DND-41 (cell line): ENCODE results near the gene XPO6.
"Not testable (repeated sequence)": the region's sequence is repeated elsewhere in the genome, so short reads cannot be mapped to it uniquely, and the experiment has no call there.

Experiments
- EZH2 ChIP-seq: IDR thresholded peaks from 3 replicates; pipeline ENCODE4 v1.6.1; 2012; ENCODE audit warnings: borderline replicate concordance, low read depth, mild to moderate bottlenecking, moderate library complexity, low read length, inconsistent platforms; ENCODE audit not compliant: severe bottlenecking
- TF ChIP-seq, protein P1 (sequence below): IDR thresholded peaks from 2 replicates; pipeline ENCODE4 v1.5.1; 2012; ENCODE audit warnings: borderline replicate concordance, low read length, moderate library complexity, mild to moderate bottlenecking; ENCODE audit not compliant: poor library complexity, severe bottlenecking; ENCODE audit errors: extremely low read depth

DNA sequence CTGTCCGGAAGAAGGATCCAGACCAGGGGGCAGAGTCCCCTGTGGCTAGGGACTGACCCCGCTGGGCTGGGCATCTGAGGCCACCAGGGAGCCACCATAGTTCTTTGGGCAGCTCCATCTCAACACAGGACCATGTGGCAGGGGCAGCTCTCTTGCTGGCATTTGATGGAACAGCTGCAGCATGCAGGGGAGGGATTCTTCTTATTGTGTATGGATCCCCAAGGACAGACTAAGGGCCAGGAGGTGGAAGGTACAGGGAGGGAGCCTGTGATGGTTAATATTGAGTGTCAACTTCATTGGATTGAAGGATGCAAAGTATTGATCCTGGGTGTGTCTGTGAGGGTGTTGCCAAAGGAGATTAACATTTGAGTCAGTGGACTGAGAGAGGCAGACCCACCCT lies 37.7 kb upstream of the XPO6 start:
- TF ChIP-seq EZH2 = not testable (repeated sequence)
- TF ChIP-seq, protein P1, sequence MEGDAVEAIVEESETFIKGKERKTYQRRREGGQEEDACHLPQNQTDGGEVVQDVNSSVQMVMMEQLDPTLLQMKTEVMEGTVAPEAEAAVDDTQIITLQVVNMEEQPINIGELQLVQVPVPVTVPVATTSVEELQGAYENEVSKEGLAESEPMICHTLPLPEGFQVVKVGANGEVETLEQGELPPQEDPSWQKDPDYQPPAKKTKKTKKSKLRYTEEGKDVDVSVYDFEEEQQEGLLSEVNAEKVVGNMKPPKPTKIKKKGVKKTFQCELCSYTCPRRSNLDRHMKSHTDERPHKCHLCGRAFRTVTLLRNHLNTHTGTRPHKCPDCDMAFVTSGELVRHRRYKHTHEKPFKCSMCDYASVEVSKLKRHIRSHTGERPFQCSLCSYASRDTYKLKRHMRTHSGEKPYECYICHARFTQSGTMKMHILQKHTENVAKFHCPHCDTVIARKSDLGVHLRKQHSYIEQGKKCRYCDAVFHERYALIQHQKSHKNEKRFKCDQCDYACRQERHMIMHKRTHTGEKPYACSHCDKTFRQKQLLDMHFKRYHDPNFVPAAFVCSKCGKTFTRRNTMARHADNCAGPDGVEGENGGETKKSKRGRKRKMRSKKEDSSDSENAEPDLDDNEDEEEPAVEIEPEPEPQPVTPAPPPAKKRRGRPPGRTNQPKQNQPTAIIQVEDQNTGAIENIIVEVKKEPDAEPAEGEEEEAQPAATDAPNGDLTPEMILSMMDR = not testable (repeated sequence)
